ENCODE measurements around the gene SIAH3.
A peak's percentile ranks its signal among the peaks of the same experiment; 100 is the strongest.
"Not testable (repeated sequence)": the region's sequence is repeated elsewhere in the genome, so short reads cannot be mapped to it uniquely, and the experiment has no call there.

SIAH3 gene

GRCh38 chr13:45851171-45851921 is at the start of gene SIAH3:
TSS of gene SIAH3 (minus strand) at chr13:45851753. CDS start at chr13:45851629, 124 bp downstream.
- DNase-seq = peak; percentile 63

- no peak for DNase-seq
These were observed 47.9 kb upstream of the SIAH3 start for GRCh38 chr13:45899406-45899805.

GRCh38 chr13:45897562-45897961 is 46.0 kb upstream of the SIAH3 start:
- no peak for DNase-seq

- DNase-seq = no peak
These were observed 44.7 kb upstream of the SIAH3 start for GRCh38 chr13:45896285-45896684.

GRCh38 chr13:45895881-45896280 is 44.3 kb upstream of the SIAH3 start:
- DNase-seq = no peak

GRCh38 chr13:45892513-45892912 is 41.0 kb upstream of the SIAH3 start:
- no peak for DNase-seq

GRCh38 chr13:45889590-45890243 is 38.2 kb upstream of the SIAH3 start:
- DNase-seq = no peak

GRCh38 chr13:45886466-45886865 is 34.9 kb upstream of the SIAH3 start:
- no peak for DNase-seq

- DNase-seq = no peak
These were observed 33.6 kb upstream of the SIAH3 start for GRCh38 chr13:45885194-45885593.

- DNase-seq = peak; percentile 85
These were observed 31.1 kb upstream of the SIAH3 start for GRCh38 chr13:45882626-45883025.

- DNase-seq = no peak
These were observed 29.8 kb upstream of the SIAH3 start for GRCh38 chr13:45881353-45881752.

GRCh38 chr13:45880242-45880641 is 28.7 kb upstream of the SIAH3 start:
- no peak for DNase-seq

- peak; percentile 75 for DNase-seq
These were observed 28.1 kb upstream of the SIAH3 start for GRCh38 chr13:45879666-45880065.

GRCh38 chr13:45878966-45879365 is 27.4 kb upstream of the SIAH3 start:
- no peak for DNase-seq

- no peak for DNase-seq
These were observed 25.2 kb upstream of the SIAH3 start for GRCh38 chr13:45876781-45877180.

GRCh38 chr13:45875951-45876350 is 24.4 kb upstream of the SIAH3 start:
- DNase-seq = peak; percentile 62

- DNase-seq = peak; percentile 82
These were observed 22.2 kb upstream of the SIAH3 start for GRCh38 chr13:45873491-45874325.

- no peak for DNase-seq
These were observed 21.0 kb upstream of the SIAH3 start for GRCh38 chr13:45872566-45872965.

GRCh38 chr13:45871201-45871600 is 19.6 kb upstream of the SIAH3 start:
- DNase-seq = not testable (repeated sequence)

- DNase-seq = peak; percentile 54
These were observed 18.7 kb upstream of the SIAH3 start for GRCh38 chr13:45870232-45870631.

GRCh38 chr13:45865414-45865813 is 13.9 kb upstream of the SIAH3 start:
- no peak for DNase-seq

- DNase-seq = no peak
These were observed 12.4 kb upstream of the SIAH3 start for GRCh38 chr13:45863709-45864590.

GRCh38 chr13:45861322-45861721 is 9.8 kb upstream of the SIAH3 start:
- DNase-seq = no peak

Data from islet precursor cell (in vitro differentiated cells).